GM21447 (cell line): ENCODE data around the gene SMPD4.
"Not testable (repeated sequence)": the region's sequence is repeated elsewhere in the genome, so short reads cannot be mapped to it uniquely, and the experiment has no call there.

Source experiments
- ATAC-seq: cut with Tn5 transposase; IDR thresholded peaks from one replicate; pipeline ENCODE4 v1.9.1; 2021; ENCODE audit not compliant: unreplicated experiment

Gene SMPD4

GRCh38 chr2:130181325-130181879 lies at the start of gene SMPD4:
TSS of gene SMPD4 (minus strand) at chr2:130181602. CDS start at chr2:130176592, 5,010 bp downstream.
- peak; percentile 66 for ATAC-seq

GRCh38 chr2:130230907-130231306 lies 49.5 kb upstream of the SMPD4 start:
- ATAC-seq: not testable (repeated sequence)

GRCh38 chr2:130230376-130230775 lies 49.0 kb upstream of the SMPD4 start:
- ATAC-seq: not testable (repeated sequence)

- ATAC-seq: not testable (repeated sequence)
These were observed 47.7 kb upstream of the SMPD4 start for GRCh38 chr2:130229161-130229510.

GRCh38 chr2:130228467-130229160 lies 47.2 kb upstream of the SMPD4 start:
- not testable (repeated sequence) for ATAC-seq

- ATAC-seq: not testable (repeated sequence)
These were observed 46.6 kb upstream of the SMPD4 start for GRCh38 chr2:130228005-130228404.

- peak; percentile 86 for ATAC-seq
These were observed 41.1 kb upstream of the SMPD4 start for GRCh38 chr2:130222523-130222922.

GRCh38 chr2:130220505-130220904 lies 39.1 kb upstream of the SMPD4 start:
- ATAC-seq: not testable (repeated sequence)

GRCh38 chr2:130219147-130219546 lies 37.7 kb upstream of the SMPD4 start:
- not testable (repeated sequence) for ATAC-seq

- ATAC-seq: not testable (repeated sequence)
These were observed 25.6 kb upstream of the SMPD4 start for GRCh38 chr2:130207051-130207450.

- ATAC-seq: not testable (repeated sequence)
These were observed 21.7 kb upstream of the SMPD4 start for GRCh38 chr2:130203150-130203549.

- not testable (repeated sequence) for ATAC-seq
These were observed 21.1 kb upstream of the SMPD4 start for GRCh38 chr2:130202518-130202917.

- no peak for ATAC-seq
These were observed 16.9 kb upstream of the SMPD4 start, which contains the start of gene TUBA3E for GRCh38 chr2:130198343-130198742. TSS of gene TUBA3E (minus strand) at chr2:130198439. CDS start at chr2:130198360, 79 bp downstream.

GRCh38 chr2:130196052-130196451 lies 14.7 kb upstream of the SMPD4 start:
- ATAC-seq: not testable (repeated sequence)

GRCh38 chr2:130195089-130195635 lies 13.8 kb upstream of the SMPD4 start:
- not testable (repeated sequence) for ATAC-seq

GRCh38 chr2:130193824-130194223 lies 12.4 kb upstream of the SMPD4 start:
- ATAC-seq: not testable (repeated sequence)

- ATAC-seq: not testable (repeated sequence)
These were observed 11.0 kb upstream of the SMPD4 start for GRCh38 chr2:130192451-130192850.

- not testable (repeated sequence) for ATAC-seq
These were observed 9.9 kb upstream of the SMPD4 start for GRCh38 chr2:130191319-130191718.

GRCh38 chr2:130190237-130190636 lies 8.8 kb upstream of the SMPD4 start:
- no peak for ATAC-seq

- not testable (repeated sequence) for ATAC-seq
These were observed 7.6 kb upstream of the SMPD4 start for GRCh38 chr2:130188958-130189357.

GRCh38 chr2:130187859-130188792 lies 6.7 kb upstream of the SMPD4 start:
- not testable (repeated sequence) for ATAC-seq
